GM13976 (cell line): ENCODE data around the gene GULP1.
"Not testable (repeated sequence)": the region's sequence is repeated elsewhere in the genome, so short reads cannot be mapped to it uniquely, and the experiment has no call there.

ENCODE experiments used
- DNase-seq: peaks from one replicate; pipeline ENCODE4 v3.0.0; 2012; ENCODE audit warnings: low spot score
- in situ Hi-C: fragments of 300-500 bp; cut with MboI; formaldehyde crosslinking; loops from one replicate; pipeline ENCODE4 v1.12.0; 2022; ENCODE audit warnings: low sequenced_read_pairs, mixed read lengths, inconsistent platforms; ENCODE audit not compliant: unreplicated experiment
- TF ChIP-seq, protein P1 (sequence below): IDR thresholded peaks from 2 replicates; pipeline ENCODE4 v1.5.1; 2012; ENCODE audit warnings: borderline replicate concordance, mild to moderate bottlenecking; ENCODE audit not compliant: insufficient read depth; ENCODE audit errors: extremely low read depth, missing control alignments, control extremely low read depth

GULP1 gene

DNA sequence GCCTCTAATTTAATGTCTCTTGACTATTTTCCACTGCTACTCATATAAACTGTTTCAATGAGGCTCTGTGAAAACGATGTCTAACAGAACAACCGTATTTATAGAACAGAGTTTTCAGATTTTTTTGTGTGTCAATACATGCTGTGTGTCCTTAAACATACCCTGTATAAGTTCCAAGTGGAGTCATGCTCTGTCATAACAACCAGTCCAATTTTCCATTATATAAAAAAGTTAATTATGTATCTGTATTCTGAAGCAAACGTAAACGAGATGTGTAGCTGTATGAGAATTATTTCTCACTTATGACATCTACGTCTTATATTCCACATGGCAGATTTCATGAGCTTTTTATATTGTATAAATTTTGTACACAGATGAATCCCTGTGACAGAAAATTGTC is 13.9 kb upstream of the GULP1 start:
- TF ChIP-seq, protein P1, sequence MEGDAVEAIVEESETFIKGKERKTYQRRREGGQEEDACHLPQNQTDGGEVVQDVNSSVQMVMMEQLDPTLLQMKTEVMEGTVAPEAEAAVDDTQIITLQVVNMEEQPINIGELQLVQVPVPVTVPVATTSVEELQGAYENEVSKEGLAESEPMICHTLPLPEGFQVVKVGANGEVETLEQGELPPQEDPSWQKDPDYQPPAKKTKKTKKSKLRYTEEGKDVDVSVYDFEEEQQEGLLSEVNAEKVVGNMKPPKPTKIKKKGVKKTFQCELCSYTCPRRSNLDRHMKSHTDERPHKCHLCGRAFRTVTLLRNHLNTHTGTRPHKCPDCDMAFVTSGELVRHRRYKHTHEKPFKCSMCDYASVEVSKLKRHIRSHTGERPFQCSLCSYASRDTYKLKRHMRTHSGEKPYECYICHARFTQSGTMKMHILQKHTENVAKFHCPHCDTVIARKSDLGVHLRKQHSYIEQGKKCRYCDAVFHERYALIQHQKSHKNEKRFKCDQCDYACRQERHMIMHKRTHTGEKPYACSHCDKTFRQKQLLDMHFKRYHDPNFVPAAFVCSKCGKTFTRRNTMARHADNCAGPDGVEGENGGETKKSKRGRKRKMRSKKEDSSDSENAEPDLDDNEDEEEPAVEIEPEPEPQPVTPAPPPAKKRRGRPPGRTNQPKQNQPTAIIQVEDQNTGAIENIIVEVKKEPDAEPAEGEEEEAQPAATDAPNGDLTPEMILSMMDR, result no peak
- in situ Hi-C loops, result no loop called here
- no peak for DNase-seq

DNA sequence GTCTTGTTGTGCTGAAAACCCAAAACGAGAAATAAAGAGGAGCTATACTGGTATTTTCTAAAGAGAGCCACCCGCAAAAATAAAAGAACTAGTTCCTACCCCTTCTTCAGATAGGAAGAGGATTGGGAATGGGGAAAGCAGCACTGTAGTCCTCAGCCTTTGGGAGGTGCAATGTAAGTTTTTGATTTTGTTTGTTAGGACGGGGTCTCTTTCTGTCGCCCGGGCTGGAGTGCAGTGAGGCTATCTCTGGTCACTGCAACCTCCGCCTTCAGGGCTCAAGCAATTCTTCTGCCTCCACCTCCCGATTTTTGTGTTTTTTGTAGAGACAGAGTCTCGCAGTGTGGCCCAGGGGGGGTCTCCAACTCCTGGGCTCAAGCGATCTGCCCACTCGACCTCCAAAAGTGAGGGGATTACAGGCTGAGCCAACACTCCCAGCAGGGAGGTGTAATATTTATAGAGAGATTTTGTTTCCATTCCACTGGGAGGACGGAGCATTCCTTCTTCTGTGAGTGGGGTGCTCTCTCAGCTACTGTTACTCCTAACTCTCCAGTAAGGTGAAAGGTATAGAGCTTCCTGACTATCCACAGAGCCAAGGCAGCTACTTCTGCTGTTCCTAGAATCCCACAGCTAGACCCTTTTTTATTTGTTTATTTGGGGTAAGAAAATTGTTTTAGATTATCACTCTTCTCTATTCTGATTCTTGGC is 13.1 kb upstream of the GULP1 start:
- TF ChIP-seq, protein P1, result no peak
- no peak for DNase-seq
- in situ Hi-C loops, result no loop called here

DNA sequence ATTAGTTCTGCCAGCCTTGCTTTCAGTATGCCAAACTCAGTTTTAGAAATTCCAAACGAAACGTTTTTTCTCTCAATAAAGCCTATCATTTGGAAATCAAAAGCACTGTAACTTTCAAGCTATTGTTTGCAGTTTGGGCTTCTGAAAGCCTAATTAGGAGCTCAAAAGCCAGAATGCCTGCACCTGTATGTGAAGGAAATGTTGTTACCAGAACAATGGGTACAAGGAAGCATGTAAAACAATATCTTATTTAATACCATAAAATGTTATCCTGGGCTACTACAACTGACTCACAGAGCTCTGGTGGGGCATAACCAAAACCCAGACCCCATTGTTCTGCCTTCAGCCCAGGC is 12.6 kb upstream of the GULP1 start:
- TF ChIP-seq, protein P1, result no peak
- in situ Hi-C loops, result no loop called here
- DNase-seq, result no peak

DNA sequence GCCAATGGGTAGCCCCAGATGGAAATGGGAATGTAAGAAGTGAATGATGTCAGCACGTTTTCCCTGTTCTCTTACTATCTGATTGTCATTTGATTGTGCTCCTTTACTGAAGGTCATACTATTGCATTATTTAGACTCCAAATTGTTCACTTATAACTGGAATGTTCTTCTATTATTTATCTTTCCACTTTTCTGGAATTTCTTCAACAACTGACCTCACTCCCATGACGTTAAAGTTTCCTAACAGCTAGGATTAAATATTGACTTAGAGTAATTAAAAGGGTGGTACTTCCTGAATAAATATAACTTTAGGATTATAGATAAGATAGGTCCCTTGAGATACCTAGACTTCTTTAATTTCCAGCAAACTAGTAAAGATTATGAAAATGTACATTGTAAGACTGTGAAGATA is 10.9 kb upstream of the GULP1 start:
- DNase-seq, result no peak
- in situ Hi-C loops, result no loop called here
- TF ChIP-seq, protein P1, result no peak

DNA sequence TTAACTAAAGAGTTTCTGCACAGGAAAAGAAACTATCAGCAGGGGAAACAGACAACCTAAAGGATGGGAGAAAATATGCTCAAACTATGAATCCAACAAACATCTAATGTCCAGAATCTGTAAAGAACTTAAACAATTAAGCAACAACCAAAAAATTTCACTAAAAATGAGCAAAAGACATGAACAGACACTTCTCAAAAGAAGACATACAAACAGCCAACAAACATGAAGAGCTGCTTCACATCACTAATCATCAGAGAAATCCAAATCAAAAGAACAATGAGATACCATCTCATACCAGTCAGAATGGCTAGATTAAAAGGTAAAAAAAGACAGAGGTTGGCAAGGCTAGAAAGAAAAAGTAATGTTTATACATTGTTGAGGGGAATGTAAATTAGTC is 8.8 kb upstream of the GULP1 start:
- DNase-seq, result no peak
- in situ Hi-C loops, result no loop called here
- TF ChIP-seq, protein P1, result no peak

DNA sequence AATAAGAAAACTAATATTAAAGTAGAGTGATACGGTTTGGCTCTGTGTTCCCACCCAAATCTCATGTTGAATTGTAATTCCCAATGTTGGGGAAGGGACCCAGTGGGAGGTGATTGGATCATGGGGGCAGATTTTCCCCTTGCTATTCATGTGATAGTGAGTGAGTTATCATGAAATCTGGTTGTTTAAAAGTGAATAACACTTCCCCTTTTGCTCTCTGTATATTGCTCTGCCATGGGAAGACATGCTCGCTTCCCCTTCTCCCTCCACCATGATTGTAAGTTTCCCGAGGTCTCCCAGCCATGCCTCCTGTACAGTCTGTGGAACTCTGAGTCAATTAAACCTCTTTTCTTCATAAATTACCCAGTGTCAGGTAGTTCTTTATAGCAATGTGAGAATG is 7.4 kb upstream of the GULP1 start:
- in situ Hi-C loops, DNase-seq: not testable (repeated sequence)

DNA sequence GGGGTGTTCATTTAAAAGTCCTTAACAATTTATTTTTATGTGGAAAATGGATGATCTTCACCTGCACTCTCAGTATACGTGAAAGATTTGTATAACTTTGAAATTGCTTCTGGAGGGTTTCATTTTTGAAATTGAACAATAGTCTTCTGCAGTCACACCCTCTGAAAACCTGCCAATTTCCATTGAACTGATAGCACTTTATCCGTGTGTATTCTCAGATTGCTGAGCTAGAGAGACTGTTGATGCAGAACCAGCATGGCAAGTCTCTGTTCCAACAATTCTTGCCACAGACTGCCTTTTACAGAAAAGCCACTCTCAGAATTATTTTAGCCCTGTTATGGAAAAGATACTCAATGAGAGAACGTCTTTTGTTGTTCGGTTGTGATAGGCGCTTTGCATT is 6.6 kb upstream of the GULP1 start:
- TF ChIP-seq, protein P1, result no peak
- in situ Hi-C loops, result no loop called here
- DNase-seq, result no peak
